Left hindlimb (tissue), 1 donor: ENCODE results near the gene PRRG3.
"Not testable (repeated sequence)": the region's sequence is repeated elsewhere in the genome, so short reads cannot be mapped to it uniquely, and the experiment has no call there.

ENCODE experiments used
- DNase-seq: peaks from one replicate; pipeline ENCODE4 v3.0.0-alpha.2; 2018

The PRRG3 gene

GRCh38 chrX:151694661-151695582 is at the start of gene PRRG3:
TSS of gene PRRG3 (plus strand) at chrX:151695458. CDS start at chrX:151698815, 3,357 bp downstream.
- peak; percentile 84 for DNase-seq

- DNase-seq: no peak
Observed at GRCh38 chrX:151675121-151675746, 20.0 kb upstream of the PRRG3 start.

GRCh38 chrX:151676196-151676595 is 19.1 kb upstream of the PRRG3 start:
- no peak for DNase-seq

- DNase-seq: no peak
Observed at GRCh38 chrX:151679798-151680402, 15.4 kb upstream of the PRRG3 start.

- DNase-seq: no peak
Observed at GRCh38 chrX:151680805-151681204, 14.5 kb upstream of the PRRG3 start.

- no peak for DNase-seq
Observed at GRCh38 chrX:151687635-151688034, 7.6 kb upstream of the PRRG3 start.

GRCh38 chrX:151688695-151689094 is 6.6 kb upstream of the PRRG3 start:
- no peak for DNase-seq

- DNase-seq: no peak
Observed at GRCh38 chrX:151692825-151693224, 2.4 kb upstream of the PRRG3 start.

GRCh38 chrX:151694121-151694520 is 1.1 kb upstream of the PRRG3 start:
- DNase-seq: no peak

GRCh38 chrX:151695583-151696340 is 504 bp downstream of the PRRG3 start:
- no peak for DNase-seq

- DNase-seq: not testable (repeated sequence)
Observed at GRCh38 chrX:151697082-151697481, 1.8 kb downstream of the PRRG3 start.

GRCh38 chrX:151697522-151697921 is 2.3 kb downstream of the PRRG3 start:
- peak; percentile 86 for DNase-seq

GRCh38 chrX:151698485-151698884 is 3.2 kb downstream of the PRRG3 start:
- no peak for DNase-seq

GRCh38 chrX:151699746-151700145 is 4.5 kb downstream of the PRRG3 start:
- DNase-seq: no peak

GRCh38 chrX:151700581-151700980 is 5.3 kb downstream of the PRRG3 start:
- no peak for DNase-seq

- DNase-seq: no peak
Observed at GRCh38 chrX:151701071-151701470, 5.8 kb downstream of the PRRG3 start.

- DNase-seq: no peak
Observed at GRCh38 chrX:151701531-151701930, 6.3 kb downstream of the PRRG3 start.

GRCh38 chrX:151702026-151702714 is 6.9 kb downstream of the PRRG3 start:
- no peak for DNase-seq

- DNase-seq: no peak
Observed at GRCh38 chrX:151702741-151703340, 7.6 kb downstream of the PRRG3 start.

GRCh38 chrX:151703487-151703886 is 8.2 kb downstream of the PRRG3 start:
- DNase-seq: peak; percentile 85

GRCh38 chrX:151704041-151704663 is 8.9 kb downstream of the PRRG3 start:
- no peak for DNase-seq
